H1 (cell line): Measurements from ENCODE around the gene ST6GALNAC5. TPM values are rescaled to one million over a fixed set of nuclear protein-coding genes. Genes with fewer than 3 reads are reported as not detected.

Experiments
- BACH1 ChIP-seq: IDR thresholded peaks from 2 replicates; pipeline ENCODE4 v1.6.1; 2012; ENCODE audit warnings: low read length, improper control_type of control experiment
- CBX5 ChIP-seq: fragments of 300-800, 300-1000 bp; sonication (generic); IDR thresholded peaks from 2 replicates; pipeline ENCODE4 v1.7.1; 2016; ENCODE audit warnings: antibody characterized with exemption, low read length, low read depth
- EP300 ChIP-seq, 2 experiments: IDR thresholded peaks; 1 replicate in 1 of 2; 2 replicates in 1 of 2; pipeline ENCODE4 v1.6.1; 2011 to 2012; ENCODE audit warnings: low read depth in 2 of 2, low read length in 2 of 2, mild to moderate bottlenecking in 2 of 2, borderline replicate concordance in 1 of 2, inconsistent platforms in 1 of 2, moderate library complexity in 1 of 2
- GABPA ChIP-seq: IDR thresholded peaks from 2 replicates; pipeline ENCODE4 v1.6.1; 2011; ENCODE audit warnings: mild to moderate bottlenecking, low read length, moderate library complexity, borderline replicate concordance; ENCODE audit not compliant: insufficient read depth
- GTF2F1 ChIP-seq: IDR thresholded peaks from 2 replicates; pipeline ENCODE4 v1.6.1; 2012; ENCODE audit warnings: low read depth, low read length, improper control_type of control experiment, borderline replicate concordance
- JUND ChIP-seq: IDR thresholded peaks from 2 replicates; pipeline ENCODE4 v1.6.1; 2011; ENCODE audit warnings: mild to moderate bottlenecking, improper control_type of control experiment, low read length
- KDM1A ChIP-seq: fragments of 200-600, 300-600 bp; sonication (generic); IDR thresholded peaks from 2 replicates; pipeline ENCODE4 v1.7.1; 2016; ENCODE audit warnings: mild to moderate bottlenecking, low read length, borderline replicate concordance
- KDM4A ChIP-seq: IDR thresholded peaks from one replicate; pipeline ENCODE4 v1.7.1; 2012; ENCODE audit warnings: low read depth, mild to moderate bottlenecking, moderate library complexity, low read length, inconsistent platforms; ENCODE audit not compliant: severe bottlenecking
- NANOG ChIP-seq: IDR thresholded peaks from 2 replicates; pipeline ENCODE4 v1.6.1; 2011; ENCODE audit warnings: low read length, low read depth, mild to moderate bottlenecking, inconsistent platforms; ENCODE audit not compliant: insufficient read depth, poor library complexity, severe bottlenecking
- POU5F1 ChIP-seq: IDR thresholded peaks from 2 replicates; pipeline ENCODE4 v1.6.1; 2011; ENCODE audit warnings: low read depth, mild to moderate bottlenecking, low read length, moderate library complexity
- RBBP5 ChIP-seq: IDR thresholded peaks from 2 replicates; pipeline ENCODE4 v1.7.1; 2012; ENCODE audit warnings: low read depth, mild to moderate bottlenecking, inconsistent platforms, low read length, moderate library complexity, borderline replicate concordance
- RNF2 ChIP-seq: fragments of 200-900, 300-1000 bp; sonication (generic); IDR thresholded peaks from 2 replicates; pipeline ENCODE4 v1.7.1; 2016; ENCODE audit warnings: borderline replicate concordance, low read depth, mild to moderate bottlenecking, antibody characterized with exemption, low read length; ENCODE audit not compliant: poor library complexity, severe bottlenecking; ENCODE audit errors: missing control alignments
- SP1 ChIP-seq: IDR thresholded peaks from 2 replicates; pipeline ENCODE4 v1.6.1; 2011; ENCODE audit warnings: low read depth, low read length
- SP2 ChIP-seq: IDR thresholded peaks from 2 replicates; pipeline ENCODE4 v1.6.1; 2012; ENCODE audit warnings: mild to moderate bottlenecking, low read length, inconsistent platforms
- SUZ12 ChIP-seq: fragments of 200-600 bp; sonication (generic); IDR thresholded peaks from 2 replicates; pipeline ENCODE4 v1.6.1; 2012; ENCODE audit warnings: mild to moderate bottlenecking, inconsistent platforms, low read length, moderate library complexity, mixed read lengths
- TAF1 ChIP-seq: IDR thresholded peaks from 2 replicates; pipeline ENCODE4 v1.6.1; 2011; ENCODE audit warnings: mild to moderate bottlenecking, low read depth, low read length
- TCF12 ChIP-seq: IDR thresholded peaks from 2 replicates; pipeline ENCODE4 v1.6.1; 2011; ENCODE audit warnings: low read depth, mild to moderate bottlenecking, low read length
- TEAD4 ChIP-seq: IDR thresholded peaks from 2 replicates; pipeline ENCODE4 v1.6.1; 2012; ENCODE audit warnings: low read depth, low read length, inconsistent platforms, mixed read lengths
- polyA plus RNA-seq, 7 experiments: library from polyadenylated mRNA; depleted of rRNA in 3 of 7; stranded (reverse) in 5 of 7; unstranded in 2 of 7; fragments of >200 nt in 5 of 7; fragments of 200-250 nt in 2 of 7; gene quantifications; 1 replicate in 5 of 7; 2 replicates in 1 of 7; 4 replicates in 1 of 7; pipeline versions ENCODE4 v1.2.1 to v1.2.3, GENCODE V29; 2011 to 2013; ENCODE audit warnings: missing spikeins in 2 of 7, mixed read lengths in 2 of 7
- total RNA-seq: library from RNA; stranded (reverse); fragmentation: NEBNext Ultra II Directional; extraction: Animal tissue kit (Norgen Biotek cat#: 25700); gene quantifications from 2 replicates; pipeline ENCODE4 v1.2.1, GENCODE V29; 2021
- TF ChIP-seq, protein P1 (sequence below), 3 experiments: IDR thresholded peaks; 1 replicate in 2 of 3; 2 replicates in 1 of 3; pipeline versions ENCODE4 v1.5.1 to v1.6.1; 2011; ENCODE audit warnings: low read length in 3 of 3, mild to moderate bottlenecking in 3 of 3, inconsistent platforms in 2 of 3, low read depth in 1 of 3, moderate library complexity in 1 of 3; ENCODE audit not compliant: insufficient read depth in 1 of 3; ENCODE audit errors: control extremely low read depth in 1 of 3

ST6GALNAC5 gene
- total and polyA plus RNA-seq, 2 of the 8 experiments (the other 6 are each of a cell fraction or from before 2014, with no cell fraction given) = 6.2 to 7.3 TPM

DNA sequence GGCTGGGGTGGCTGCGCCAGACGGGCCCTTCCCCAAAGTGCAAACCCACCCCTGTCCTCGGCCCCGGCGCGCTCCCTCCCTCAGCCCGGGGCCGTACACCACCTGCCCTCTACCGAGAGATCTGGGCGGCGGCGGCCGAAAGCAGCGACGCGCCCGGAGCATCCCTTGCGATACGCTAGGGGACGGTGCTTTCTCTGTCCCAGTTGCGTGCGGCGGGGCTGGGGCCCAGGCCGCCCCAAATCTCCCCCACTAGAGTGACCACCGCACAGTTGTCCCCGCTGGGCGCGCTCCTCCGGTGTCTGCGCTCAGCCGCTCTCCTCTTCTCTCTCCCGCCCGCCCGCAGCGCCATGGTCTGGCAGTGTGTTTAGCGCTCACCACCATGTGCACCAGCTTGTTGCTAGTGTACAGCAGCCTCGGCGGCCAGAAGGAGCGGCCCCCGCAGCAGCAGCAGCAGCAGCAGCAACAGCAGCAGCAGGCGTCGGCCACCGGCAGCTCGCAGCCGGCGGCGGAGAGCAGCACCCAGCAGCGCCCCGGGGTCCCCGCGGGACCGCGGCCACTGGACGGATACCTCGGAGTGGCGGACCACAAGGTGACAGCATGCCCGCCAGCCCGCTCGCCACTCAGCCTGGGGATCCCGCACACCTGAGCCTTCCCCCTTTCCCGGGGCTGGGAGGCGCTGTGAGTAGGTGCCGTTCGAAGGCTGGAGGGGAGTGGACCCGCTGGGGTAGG lies 1.0 kb downstream of the ST6GALNAC5 start (continued):
- TF ChIP-seq, protein P1, sequence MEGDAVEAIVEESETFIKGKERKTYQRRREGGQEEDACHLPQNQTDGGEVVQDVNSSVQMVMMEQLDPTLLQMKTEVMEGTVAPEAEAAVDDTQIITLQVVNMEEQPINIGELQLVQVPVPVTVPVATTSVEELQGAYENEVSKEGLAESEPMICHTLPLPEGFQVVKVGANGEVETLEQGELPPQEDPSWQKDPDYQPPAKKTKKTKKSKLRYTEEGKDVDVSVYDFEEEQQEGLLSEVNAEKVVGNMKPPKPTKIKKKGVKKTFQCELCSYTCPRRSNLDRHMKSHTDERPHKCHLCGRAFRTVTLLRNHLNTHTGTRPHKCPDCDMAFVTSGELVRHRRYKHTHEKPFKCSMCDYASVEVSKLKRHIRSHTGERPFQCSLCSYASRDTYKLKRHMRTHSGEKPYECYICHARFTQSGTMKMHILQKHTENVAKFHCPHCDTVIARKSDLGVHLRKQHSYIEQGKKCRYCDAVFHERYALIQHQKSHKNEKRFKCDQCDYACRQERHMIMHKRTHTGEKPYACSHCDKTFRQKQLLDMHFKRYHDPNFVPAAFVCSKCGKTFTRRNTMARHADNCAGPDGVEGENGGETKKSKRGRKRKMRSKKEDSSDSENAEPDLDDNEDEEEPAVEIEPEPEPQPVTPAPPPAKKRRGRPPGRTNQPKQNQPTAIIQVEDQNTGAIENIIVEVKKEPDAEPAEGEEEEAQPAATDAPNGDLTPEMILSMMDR (IDR thresholded peaks at IDR 0.05; ENCODE audit: control extremely low read depth in 1 of 3, insufficient read depth in 1 of 3, low read depth in 1 of 3, low read length in 3 of 3) = peak; percentile 39 to 60 (median 58)
- TF ChIP-seq TCF12 (no peak), BACH1 (no peak), POU5F1 (no peak), SP1 (no peak), NANOG (no peak), TAF1 (peak; percentile 2; the same call in 1 of the 2 replicates), JUND (no peak), KDM1A (no peak), GABPA (no peak), KDM4A (peak; percentile 92), SP2 (no peak), GTF2F1 (no peak), CBX5 (no peak), TEAD4 (no peak; the same call in 1 of the 2 replicates), EP300 (IDR thresholded peaks at IDR 0.05; ENCODE audit: borderline replicate concordance in 1 of 2, low read depth in 2 of 2, low read length in 2 of 2) (no peak), RNF2 (peak; percentile 63), SUZ12 (peak; percentile 51; the same call in 1 of the 2 replicates), RBBP5 (peak; percentile 39; the same call in 1 of the 2 replicates)
